Ramos (cell line): ENCODE measurements around the gene TARBP1.
"Not testable (repeated sequence)": the region's sequence is repeated elsewhere in the genome, so short reads cannot be mapped to it uniquely, and the experiment has no call there.

ENCODE experiments used
- in situ Hi-C: fragments of 300-500 bp; cut with MboI; formaldehyde crosslinking; loops from one replicate; pipeline ENCODE4 v1.14.3; 2022; ENCODE audit warnings: low sequenced_read_pairs; ENCODE audit not compliant: unreplicated experiment

TARBP1 gene

DNA sequence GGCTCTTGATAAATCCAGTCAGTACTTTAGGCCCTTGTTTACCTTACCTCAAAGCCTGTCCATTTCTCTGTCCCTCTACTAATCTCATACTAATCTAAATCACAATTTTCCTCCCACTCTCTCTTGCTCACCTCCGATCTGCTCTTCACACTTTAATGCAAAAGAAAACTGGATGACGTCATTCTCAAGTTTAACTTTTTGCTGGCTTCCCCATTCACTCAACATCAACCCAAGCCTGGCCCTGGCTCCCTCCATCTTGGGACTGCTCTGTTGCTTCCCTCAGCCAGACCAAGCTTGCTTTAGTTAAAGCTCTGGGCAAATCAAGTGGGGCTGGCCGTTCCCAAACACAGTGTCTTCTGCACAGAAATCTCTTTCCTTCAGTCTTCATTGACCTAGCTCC, 76.0 kb downstream of the TARBP1 start:
- in situ Hi-C loops, result no loop called here

- in situ Hi-C loops, result no loop called here
Observed at GRCh38 chr1:234401658-234402057, 77.3 kb downstream of the TARBP1 start.

- in situ Hi-C loops, result no loop called here
Observed at GRCh38 chr1:234400773-234401172, 78.2 kb downstream of the TARBP1 start.

DNA sequence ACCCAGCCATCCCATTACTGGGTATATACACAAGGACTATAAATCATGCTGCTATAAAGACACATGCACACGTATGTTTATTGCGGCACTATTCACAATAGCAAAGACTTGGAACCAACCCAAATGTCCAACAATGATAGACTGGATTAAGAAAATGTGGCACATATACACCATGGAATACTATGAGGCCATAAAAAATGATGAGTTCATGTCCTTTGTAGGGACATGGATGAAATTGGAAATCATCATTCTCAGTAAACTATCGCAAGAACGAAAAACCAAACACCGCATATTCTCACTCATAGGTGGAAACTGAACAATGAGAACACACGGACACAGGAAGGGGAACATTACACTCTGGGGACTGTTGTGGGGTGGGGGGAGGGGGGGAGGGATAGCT, 79.5 kb downstream of the TARBP1 start:
- in situ Hi-C loops, result not testable (repeated sequence)

GRCh38 chr1:234398849-234399381, 80.1 kb downstream of the TARBP1 start:
- in situ Hi-C loops, result no loop called here

GRCh38 chr1:234397732-234398131, 81.2 kb downstream of the TARBP1 start:
- in situ Hi-C loops, result no loop called here

GRCh38 chr1:234396871-234397270, 82.1 kb downstream of the TARBP1 start:
- in situ Hi-C loops, result no loop called here

GRCh38 chr1:234396092-234396491, 82.9 kb downstream of the TARBP1 start:
- in situ Hi-C loops, result no loop called here

DNA sequence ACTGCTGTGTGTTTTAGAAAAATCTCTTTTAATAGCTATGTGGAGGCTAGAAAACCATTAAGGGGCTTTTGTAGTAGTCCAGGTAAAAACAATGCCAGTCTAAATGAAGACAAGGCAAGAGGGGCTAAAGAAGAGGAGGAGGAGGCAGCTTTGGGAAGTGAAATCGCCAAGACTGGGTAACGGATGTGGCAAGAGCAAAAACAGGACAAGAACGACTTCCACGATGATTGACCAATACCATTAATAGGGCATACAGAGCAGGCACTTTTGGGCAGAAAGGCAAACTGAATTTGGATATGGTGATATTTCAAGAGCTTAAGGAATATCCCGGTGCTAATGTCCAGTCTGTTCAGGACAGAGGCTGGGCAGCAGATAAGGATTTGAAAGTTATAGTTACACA, 83.7 kb downstream of the TARBP1 start:
- in situ Hi-C loops, result no loop called here

DNA sequence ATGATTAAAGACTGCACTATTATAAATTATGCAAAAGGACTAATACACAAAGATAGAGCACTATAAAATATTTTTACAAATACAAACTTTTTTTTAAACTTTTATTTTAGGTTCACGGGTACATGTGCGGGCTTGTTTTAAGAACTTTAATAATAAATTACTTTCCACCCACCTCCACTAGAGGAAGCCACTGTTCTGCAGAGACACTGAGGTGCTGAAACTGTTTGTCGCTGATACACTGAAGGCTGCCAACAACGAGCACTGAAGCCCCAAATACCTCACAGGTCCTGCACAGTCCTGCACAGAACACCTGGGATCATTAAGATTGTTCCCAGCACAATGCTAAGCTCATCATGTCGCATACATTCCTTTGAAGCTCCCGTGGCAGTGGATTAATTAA, 85.8 kb downstream of the TARBP1 start:
- in situ Hi-C loops, result no loop called here

DNA sequence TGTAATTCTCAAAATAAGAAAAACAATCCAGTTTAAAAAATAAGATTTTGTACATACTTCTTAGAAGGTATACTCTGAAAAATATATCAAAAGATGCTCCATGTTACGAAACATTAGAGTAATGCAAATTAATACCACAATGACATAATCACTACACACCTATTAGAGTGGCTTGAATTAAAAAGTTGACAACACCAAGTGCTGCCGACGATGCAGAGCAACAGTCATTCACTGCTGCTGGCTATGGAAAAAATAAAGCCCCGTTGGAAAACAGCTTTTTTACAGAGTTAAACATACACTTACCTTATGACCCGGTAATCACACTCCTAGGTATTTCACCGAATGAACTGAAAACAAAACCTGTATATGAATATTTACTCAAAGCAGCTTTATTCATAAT, 90.9 kb downstream of the TARBP1 start:
- in situ Hi-C loops, result no loop called here

DNA sequence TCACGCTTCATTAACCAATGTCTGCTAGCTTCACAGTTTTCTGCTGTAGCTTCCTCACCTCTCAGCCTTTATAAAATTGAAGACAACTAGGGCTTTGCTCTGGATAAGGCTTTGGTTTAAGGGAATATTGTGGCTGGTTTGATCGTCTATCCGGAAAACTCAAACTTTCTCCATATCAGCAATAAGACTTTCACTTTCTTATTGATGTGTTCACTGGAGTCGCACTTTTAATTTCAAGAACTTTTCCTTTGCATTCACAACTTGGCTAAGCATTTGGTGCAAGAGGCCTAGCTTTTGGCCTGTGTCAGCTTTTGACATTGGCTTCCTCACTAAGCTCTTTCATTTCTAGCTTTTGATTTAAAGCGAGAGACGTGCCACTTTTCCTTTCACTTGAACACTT, 92.9 kb downstream of the TARBP1 start:
- in situ Hi-C loops, result no loop called here

DNA sequence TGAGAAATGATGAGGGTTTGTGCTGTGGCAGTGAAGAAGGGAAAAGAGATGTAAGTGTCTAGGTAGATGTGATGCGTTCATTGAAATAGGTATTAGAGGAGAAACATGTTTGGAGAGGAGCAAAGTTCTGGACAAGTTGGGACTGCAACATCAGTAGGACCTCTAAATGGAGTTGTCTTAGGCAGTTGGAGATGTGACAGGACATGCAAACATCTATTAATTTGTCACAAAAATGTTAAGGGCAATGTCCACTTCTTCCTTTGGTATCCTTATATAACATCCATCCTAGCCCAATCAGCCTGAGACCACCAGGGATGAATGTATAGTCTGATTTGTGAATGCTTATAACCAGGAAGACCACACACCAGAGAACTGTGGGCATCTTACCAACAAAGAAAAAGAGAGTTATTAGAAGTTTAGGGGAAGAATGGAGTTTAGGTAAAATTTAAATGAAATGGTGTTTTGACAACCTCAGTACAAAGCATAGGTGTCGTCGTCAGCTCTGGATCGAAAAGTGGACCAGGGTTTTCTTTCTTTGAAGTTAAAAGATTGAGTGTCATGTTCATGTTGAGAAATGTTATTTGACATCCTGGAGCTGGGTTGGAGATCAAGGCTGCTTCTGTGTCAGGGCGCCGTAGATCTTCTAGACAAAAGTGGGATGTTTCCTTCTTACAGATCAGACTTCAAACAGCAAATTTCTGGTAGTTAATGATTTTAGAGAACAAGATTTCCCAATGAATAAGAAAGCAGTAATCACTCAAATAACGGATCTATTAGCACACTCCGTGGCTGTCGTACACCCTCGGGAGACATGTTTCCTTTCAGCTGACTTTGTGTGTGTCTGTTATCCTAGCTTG, 97.1 kb downstream of the TARBP1 start:
- in situ Hi-C loops, result no loop called here

DNA sequence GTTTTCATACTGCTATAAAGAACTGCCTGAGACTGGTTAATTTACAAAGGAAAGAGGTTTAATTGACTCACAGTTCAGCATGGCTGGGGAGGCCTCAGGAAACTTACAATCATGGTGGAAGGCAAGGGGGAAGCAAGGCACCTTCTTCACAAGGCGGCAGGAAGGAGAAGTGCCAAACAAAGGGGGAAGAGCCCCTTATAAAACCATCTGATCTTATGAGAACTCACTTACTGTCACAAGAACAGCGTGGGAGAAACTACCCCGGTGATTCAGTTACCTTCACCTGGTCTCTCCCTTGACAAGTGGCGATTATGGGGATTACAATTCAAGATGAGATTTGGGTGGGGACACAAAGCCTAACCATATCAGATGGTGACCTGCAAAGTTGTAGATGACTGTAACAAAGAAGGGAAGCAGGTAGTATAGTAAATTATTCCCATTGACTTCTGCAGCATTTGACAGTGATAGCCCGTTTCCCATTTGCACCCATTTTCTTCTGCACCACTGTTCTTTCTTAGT, 99.3 kb downstream of the TARBP1 start:
- in situ Hi-C loops, result not testable (repeated sequence)

DNA sequence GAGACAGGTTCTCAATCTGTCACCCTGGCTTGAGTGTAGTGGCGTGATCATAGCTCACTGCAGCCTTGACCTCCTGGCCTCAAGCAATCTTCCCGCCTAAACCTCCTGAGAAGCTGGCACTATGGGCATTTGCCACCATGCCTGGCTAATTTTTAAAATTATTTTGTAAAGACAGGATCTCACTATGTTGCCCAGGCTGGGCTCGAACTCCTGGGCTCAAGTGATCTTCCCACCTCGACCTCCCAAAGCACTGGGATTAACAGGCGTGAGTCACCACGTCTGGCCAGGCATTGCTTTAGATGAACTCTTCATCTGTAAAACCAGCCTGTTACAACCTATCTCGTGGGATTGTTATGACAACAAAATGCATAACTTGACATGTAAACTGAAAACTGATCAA, 103.3 kb downstream of the TARBP1 start:
- in situ Hi-C loops, result no loop called here

DNA sequence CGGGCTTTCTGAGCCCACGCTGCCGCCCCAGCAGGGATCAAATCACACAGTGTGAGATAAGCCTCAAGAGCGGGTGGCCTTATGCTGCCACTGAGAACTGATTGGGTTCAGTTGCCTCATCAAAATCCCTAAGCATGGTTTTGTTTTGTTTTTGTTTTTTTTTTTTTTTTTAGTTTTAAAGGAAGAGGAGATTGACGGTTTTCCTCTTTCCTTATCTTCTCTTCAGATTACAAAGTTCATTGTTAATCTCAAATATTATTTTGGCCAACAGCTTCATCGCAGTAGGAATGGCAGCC, 105.1 kb downstream of the TARBP1 start:
- in situ Hi-C loops, result no loop called here

DNA sequence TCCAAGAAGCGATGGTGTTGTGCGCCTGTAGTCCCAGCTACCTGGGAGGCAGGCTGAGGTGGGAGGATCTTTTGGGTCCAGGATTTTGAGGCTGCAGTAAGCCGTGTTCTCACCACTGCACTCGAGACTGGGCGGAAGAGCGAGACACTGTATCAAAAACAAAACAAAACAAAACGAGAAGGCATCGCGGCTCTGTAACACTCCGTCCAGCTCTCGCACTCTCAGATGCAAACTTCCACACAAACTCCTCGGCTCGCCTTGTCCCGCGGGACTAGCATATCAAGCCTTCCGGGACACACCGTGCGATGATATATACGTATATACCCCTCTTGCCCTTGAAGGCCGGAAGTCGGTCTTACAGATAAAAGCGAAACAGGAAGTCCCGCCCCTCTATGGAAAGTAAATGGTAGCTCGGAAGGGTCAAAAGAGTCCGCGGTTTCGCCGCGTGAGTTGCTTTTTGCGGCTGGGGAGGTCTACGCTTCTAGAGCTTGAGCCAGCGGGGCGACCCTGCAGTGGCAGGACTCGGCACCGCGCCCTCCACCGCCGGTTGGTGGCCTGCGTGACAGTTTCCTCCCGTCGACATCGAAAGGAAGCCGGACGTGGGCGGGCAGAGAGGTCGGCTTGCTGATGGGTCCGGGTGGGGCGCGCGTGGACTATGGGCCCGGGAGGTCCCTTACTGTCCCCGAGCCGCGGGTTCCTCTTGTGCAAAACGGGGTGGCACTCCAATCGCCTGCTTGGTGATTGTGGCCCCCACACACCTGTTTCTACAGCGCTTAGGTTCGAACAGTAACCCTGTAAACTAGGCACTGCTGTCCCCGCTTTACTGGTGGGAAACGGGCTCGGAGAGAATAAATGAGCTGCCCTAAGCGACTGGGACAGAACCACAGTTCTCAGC, 105.7 kb downstream of the TARBP1 start, which contains the start of gene COA6:
COA6 (plus strand) TSS at position 393 of the 895 bp plus-strand sequence; CDS start at position 404, 11 bp downstream.
- in situ Hi-C loops, result no loop called here

DNA sequence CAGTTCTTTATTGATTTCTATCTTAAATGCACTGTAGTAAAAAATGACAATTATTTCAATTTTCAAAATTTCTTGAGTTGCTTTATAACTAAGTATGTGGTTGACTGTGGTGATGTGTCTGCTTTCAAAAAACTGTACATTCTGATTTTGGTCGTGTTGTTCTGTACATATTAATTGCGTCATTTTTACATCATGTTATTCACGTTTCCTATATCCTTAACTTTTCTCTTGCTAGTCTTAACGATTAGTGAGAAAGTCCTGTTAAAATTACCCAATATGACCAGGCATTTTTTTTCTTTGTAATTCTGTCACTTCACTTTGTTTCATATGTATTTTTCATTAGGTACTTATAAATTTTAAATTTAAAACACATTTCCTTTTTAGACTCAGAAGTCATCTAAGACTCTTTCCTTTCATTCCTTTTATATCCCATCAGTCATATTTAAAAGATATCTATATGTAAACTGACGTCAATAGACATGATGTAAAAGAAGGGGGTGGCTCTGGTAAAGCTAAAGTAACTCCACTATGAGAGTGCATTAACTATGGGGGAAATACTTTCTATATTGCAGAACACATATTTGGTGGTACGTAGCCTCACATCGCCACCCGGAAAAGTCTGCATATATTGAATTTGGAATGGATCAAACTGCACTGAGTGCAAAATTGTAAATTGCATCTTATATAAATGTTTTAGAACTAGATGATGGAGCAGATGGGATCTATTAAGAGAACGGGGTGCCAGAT, 106.8 kb downstream of the TARBP1 start:
- in situ Hi-C loops, result no loop called here

DNA sequence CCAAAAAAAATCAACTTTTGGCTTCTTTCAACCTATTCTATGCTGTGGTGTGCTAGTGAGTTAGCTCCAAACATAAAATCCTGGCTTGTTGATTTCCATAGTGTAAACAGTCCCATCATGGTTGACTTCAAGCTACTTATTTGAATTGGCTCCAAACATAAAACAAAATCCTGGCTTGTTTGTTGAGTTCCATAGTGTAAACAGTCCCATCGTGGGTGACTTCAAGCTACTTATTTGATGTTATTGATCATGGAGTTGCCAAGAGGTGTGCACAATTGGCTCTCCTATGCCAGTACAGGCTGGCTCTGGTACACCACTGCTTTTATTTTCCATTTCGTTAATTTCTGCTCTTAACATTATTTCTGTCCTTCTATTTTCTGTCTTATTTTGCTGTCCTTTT, 107.6 kb downstream of the TARBP1 start:
- in situ Hi-C loops, result no loop called here

GRCh38 chr1:234369784-234370183, 109.2 kb downstream of the TARBP1 start:
- in situ Hi-C loops, result no loop called here
